ENCODE results near the gene SMAD6. TPM values are rescaled to one million over a fixed set of nuclear protein-coding genes. Genes with fewer than 3 reads are reported as not detected.

Gene SMAD6
- total and polyA plus RNA-seq, 2 donors (not counting 1 experiment from before 2014, with no cell fraction given): 1.2 to 8.9 TPM

GRCh38 chr15:66704019-66704802, 2.2 kb downstream of the SMAD6 start:
- no peak for DNase-seq (ENCODE audit: low read depth in 2 of 2)
- Histone ChIP-seq H4K20me1 (ENCODE audit: control insufficient read depth, extremely low read depth, insufficient read depth, low read length) (no peaks in the 10 kb centered on the region), H3K4me3 (replicated peaks in 1 of 4; ENCODE audit: control extremely low read depth in 1 of 4, insufficient read depth in 1 of 4, low read depth in 3 of 4, low read length in 4 of 4) (peak overlapping the region; percentile 64 to 87 (median 72)), H3K79me2 (ENCODE audit: control insufficient read depth, insufficient read depth, low read length) (peaks cover 41% of the 10 kb centered on the region), H2AFZ (ENCODE audit: low read length) (no peak overlapping the region), H3K27ac (ENCODE audit: insufficient read depth, low read length) (peak overlapping the region; percentile 28), H3K27me3 (ENCODE audit: control insufficient read depth, insufficient read depth, low read length) (no peaks in the 10 kb centered on the region), H3K4me1 (ENCODE audit: control insufficient read depth, extremely low read depth, insufficient read depth, low read length) (peaks cover 17% of the 10 kb centered on the region), H3K36me3 (ENCODE audit: control insufficient read depth, insufficient read depth, low read length) (peaks cover 2% of the 10 kb centered on the region), H3K9ac (ENCODE audit: insufficient read depth, low read length) (peak overlapping the region; percentile 72), H3K9me3 (ENCODE audit: control insufficient read depth, insufficient read depth, low read depth, low read length) (no peaks in the 10 kb centered on the region), H3K4me2 (ENCODE audit: extremely low read depth, insufficient read depth, low read length) (peak overlapping the region; percentile 95)
- TF ChIP-seq, protein P1, sequence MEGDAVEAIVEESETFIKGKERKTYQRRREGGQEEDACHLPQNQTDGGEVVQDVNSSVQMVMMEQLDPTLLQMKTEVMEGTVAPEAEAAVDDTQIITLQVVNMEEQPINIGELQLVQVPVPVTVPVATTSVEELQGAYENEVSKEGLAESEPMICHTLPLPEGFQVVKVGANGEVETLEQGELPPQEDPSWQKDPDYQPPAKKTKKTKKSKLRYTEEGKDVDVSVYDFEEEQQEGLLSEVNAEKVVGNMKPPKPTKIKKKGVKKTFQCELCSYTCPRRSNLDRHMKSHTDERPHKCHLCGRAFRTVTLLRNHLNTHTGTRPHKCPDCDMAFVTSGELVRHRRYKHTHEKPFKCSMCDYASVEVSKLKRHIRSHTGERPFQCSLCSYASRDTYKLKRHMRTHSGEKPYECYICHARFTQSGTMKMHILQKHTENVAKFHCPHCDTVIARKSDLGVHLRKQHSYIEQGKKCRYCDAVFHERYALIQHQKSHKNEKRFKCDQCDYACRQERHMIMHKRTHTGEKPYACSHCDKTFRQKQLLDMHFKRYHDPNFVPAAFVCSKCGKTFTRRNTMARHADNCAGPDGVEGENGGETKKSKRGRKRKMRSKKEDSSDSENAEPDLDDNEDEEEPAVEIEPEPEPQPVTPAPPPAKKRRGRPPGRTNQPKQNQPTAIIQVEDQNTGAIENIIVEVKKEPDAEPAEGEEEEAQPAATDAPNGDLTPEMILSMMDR (conservative IDR thresholded peaks at IDR 0.05 in 1 of 2, IDR thresholded peaks at IDR 0.05 in 1 of 2; ENCODE audit: low read depth in 1 of 2, low read length in 2 of 2): no peak
- TF ChIP-seq EZH2 (IDR thresholded peaks at IDR 0.05; ENCODE audit: low read length, missing control alignments): no peak

DNA sequence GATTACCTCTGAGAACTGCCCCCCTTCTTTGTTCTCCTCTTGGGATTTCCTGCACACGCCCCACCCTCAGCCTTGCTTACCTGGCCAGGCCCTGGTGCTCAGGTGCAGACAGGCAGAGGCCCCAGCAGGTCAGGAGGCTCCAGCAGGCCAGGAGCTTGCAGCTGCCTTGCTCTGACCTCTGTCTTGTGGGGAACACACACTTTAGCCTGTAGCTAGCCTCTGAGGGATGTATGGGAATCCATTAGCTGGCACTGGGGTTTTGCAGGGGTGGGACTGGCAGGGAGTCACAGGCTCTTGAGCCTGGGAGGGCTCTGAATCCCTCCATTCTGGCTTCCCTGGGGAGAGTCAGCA, 2.7 kb downstream of the SMAD6 start:
- Histone ChIP-seq H3K9ac (ENCODE audit: insufficient read depth, low read length) (no peak overlapping the region), H3K79me2 (ENCODE audit: control insufficient read depth, insufficient read depth, low read length) (peaks cover 41% of the 10 kb centered on the region), H4K20me1 (ENCODE audit: control insufficient read depth, extremely low read depth, insufficient read depth, low read length) (no peaks in the 10 kb centered on the region), H3K4me2 (ENCODE audit: extremely low read depth, insufficient read depth, low read length) (peak overlapping the region; percentile 95), H3K27me3 (ENCODE audit: control insufficient read depth, insufficient read depth, low read length) (no peaks in the 10 kb centered on the region), H3K27ac (ENCODE audit: insufficient read depth, low read length) (no peak overlapping the region), H2AFZ (ENCODE audit: low read length) (no peak overlapping the region), H3K9me3 (ENCODE audit: control insufficient read depth, insufficient read depth, low read depth, low read length) (no peaks in the 10 kb centered on the region), H3K4me1 (ENCODE audit: control insufficient read depth, extremely low read depth, insufficient read depth, low read length) (peaks cover 17% of the 10 kb centered on the region), H3K4me3 (replicated peaks in 1 of 4; ENCODE audit: control extremely low read depth in 1 of 4, insufficient read depth in 1 of 4, low read depth in 3 of 4, low read length in 4 of 4) (peak overlapping the region; percentile 64 to 87 (median 72)), H3K36me3 (ENCODE audit: control insufficient read depth, insufficient read depth, low read length) (peaks cover 2% of the 10 kb centered on the region)
- DNase-seq (ENCODE audit: low read depth in 2 of 2): no peak
- no peak for TF ChIP-seq EZH2 (IDR thresholded peaks at IDR 0.05; ENCODE audit: low read length, missing control alignments)
- TF ChIP-seq, protein P1 (conservative IDR thresholded peaks at IDR 0.05 in 1 of 2, IDR thresholded peaks at IDR 0.05 in 1 of 2; ENCODE audit: low read depth in 1 of 2, low read length in 2 of 2): no peak

GRCh38 chr15:66705277-66706146, 3.5 kb downstream of the SMAD6 start:
- peaks cover 16% of the 10 kb centered on the region for H3K4me1 ChIP-seq (ENCODE audit: control insufficient read depth, extremely low read depth, insufficient read depth, low read length)
- peak overlapping the region; percentile 95 for H3K4me2 ChIP-seq (ENCODE audit: extremely low read depth, insufficient read depth, low read length)
- H3K27ac ChIP-seq (ENCODE audit: insufficient read depth, low read length): no peak overlapping the region
- no peak for DNase-seq (ENCODE audit: low read depth in 2 of 2)
- peaks cover 41% of the 10 kb centered on the region for H3K79me2 ChIP-seq (ENCODE audit: control insufficient read depth, insufficient read depth, low read length)
- H2AFZ ChIP-seq (ENCODE audit: low read length): no peak overlapping the region
- H3K27me3 ChIP-seq (ENCODE audit: control insufficient read depth, insufficient read depth, low read length): no peaks in the 10 kb centered on the region
- peak overlapping the region; percentile 64 to 87 (median 72) for H3K4me3 ChIP-seq (replicated peaks in 1 of 4; ENCODE audit: control extremely low read depth in 1 of 4, insufficient read depth in 1 of 4, low read depth in 3 of 4, low read length in 4 of 4)
- no peak for TF ChIP-seq EZH2 (IDR thresholded peaks at IDR 0.05; ENCODE audit: low read length, missing control alignments)
- TF ChIP-seq, protein P1 (conservative IDR thresholded peaks at IDR 0.05 in 1 of 2, IDR thresholded peaks at IDR 0.05 in 1 of 2; ENCODE audit: low read depth in 1 of 2, low read length in 2 of 2): no peak
- no peaks in the 10 kb centered on the region for H4K20me1 ChIP-seq (ENCODE audit: control insufficient read depth, extremely low read depth, insufficient read depth, low read length)
- no peaks in the 10 kb centered on the region for H3K9me3 ChIP-seq (ENCODE audit: control insufficient read depth, insufficient read depth, low read depth, low read length)
- H3K36me3 ChIP-seq (ENCODE audit: control insufficient read depth, insufficient read depth, low read length): peaks cover 2% of the 10 kb centered on the region
- H3K9ac ChIP-seq (ENCODE audit: insufficient read depth, low read length): no peak overlapping the region

All from fibroblast of lung (primary cell).